ENCODE measurements around the gene LRCH1. TPM values are rescaled to one million over a fixed set of nuclear protein-coding genes. Genes with fewer than 3 reads are reported as not detected.
A peak's percentile ranks its signal among the peaks of the same experiment; 100 is the strongest.

LRCH1 gene
- total RNA-seq, 1 donor from 2014 or later = 15.4 TPM

- DNase-seq (ENCODE audit: low spot score) = no peak
Measured at GRCh38 chr13:46665248-46665632, 112.3 kb downstream of the LRCH1 start.

- peak; percentile 40 for DNase-seq (ENCODE audit: low spot score)
Measured at GRCh38 chr13:46665633-46666482, 112.9 kb downstream of the LRCH1 start.

- DNase-seq (ENCODE audit: low spot score) = no peak
Measured at GRCh38 chr13:46666727-46667456, 113.9 kb downstream of the LRCH1 start.

GRCh38 chr13:46667687-46668281 lies 114.8 kb downstream of the LRCH1 start:
- no peak for DNase-seq (ENCODE audit: low spot score)

GRCh38 chr13:46668302-46668720 lies 115.3 kb downstream of the LRCH1 start:
- DNase-seq (ENCODE audit: low spot score) = peak; percentile 69

- no peak for DNase-seq (ENCODE audit: low spot score)
Measured at GRCh38 chr13:46668931-46669525, 116.1 kb downstream of the LRCH1 start.

- DNase-seq (ENCODE audit: low spot score) = no peak
Measured at GRCh38 chr13:46672338-46673090, 119.5 kb downstream of the LRCH1 start.

GRCh38 chr13:46675016-46675415 lies 122.0 kb downstream of the LRCH1 start:
- no peak for DNase-seq (ENCODE audit: low spot score)

- no peak for DNase-seq (ENCODE audit: low spot score)
Measured at GRCh38 chr13:46676378-46676725, 123.4 kb downstream of the LRCH1 start.

GRCh38 chr13:46679369-46680120 lies 126.6 kb downstream of the LRCH1 start:
- peak; percentile 79 for DNase-seq (ENCODE audit: low spot score)

GRCh38 chr13:46682015-46682414 lies 129.0 kb downstream of the LRCH1 start:
- no peak for DNase-seq (ENCODE audit: low spot score)

- DNase-seq (ENCODE audit: low spot score) = no peak
Measured at GRCh38 chr13:46682707-46683106, 129.7 kb downstream of the LRCH1 start.

- DNase-seq (ENCODE audit: low spot score) = no peak
Measured at GRCh38 chr13:46683676-46684260, 130.8 kb downstream of the LRCH1 start.

- DNase-seq (ENCODE audit: low spot score) = peak; percentile 19
Measured at GRCh38 chr13:46684287-46685001, 131.5 kb downstream of the LRCH1 start.

GRCh38 chr13:46685006-46685730 lies 132.2 kb downstream of the LRCH1 start:
- peak; percentile 29 for DNase-seq (ENCODE audit: low spot score)

GRCh38 chr13:46686171-46686570 lies 133.2 kb downstream of the LRCH1 start:
- peak; percentile 41 for DNase-seq (ENCODE audit: low spot score)

- peak; percentile 28 for DNase-seq (ENCODE audit: low spot score)
Measured at GRCh38 chr13:46687810-46688209, 134.8 kb downstream of the LRCH1 start.

- no peak for DNase-seq (ENCODE audit: low spot score)
Measured at GRCh38 chr13:46688306-46688705, 135.3 kb downstream of the LRCH1 start.

- no peak for DNase-seq (ENCODE audit: low spot score)
Measured at GRCh38 chr13:46698014-46698413, 145.0 kb downstream of the LRCH1 start.
